OCI-LY1 (cell line): ENCODE results near the gene USO1.

Experiments
- EZH2 ChIP-seq: fragments of 200-600 bp; sonication (generic), shearing (Covaris generic); IDR thresholded peaks from 2 replicates; pipeline ENCODE4 v1.8.0; 2017; ENCODE audit warnings: borderline replicate concordance, mixed run types, mild to moderate bottlenecking, antibody characterized with exemption, low read length, moderate library complexity, mixed read lengths
- TF ChIP-seq, protein P1 (sequence below): fragments of 200-600 bp; sonication (generic), shearing (Covaris generic); IDR thresholded peaks from 2 replicates; pipeline ENCODE4 v1.5.1; 2017; ENCODE audit warnings: mild to moderate bottlenecking, antibody characterized with exemption, low read length, moderate library complexity, mixed read lengths

GRCh38 chr4:75752637-75753036 is 28.3 kb downstream of the USO1 start:
- TF ChIP-seq, protein P1, sequence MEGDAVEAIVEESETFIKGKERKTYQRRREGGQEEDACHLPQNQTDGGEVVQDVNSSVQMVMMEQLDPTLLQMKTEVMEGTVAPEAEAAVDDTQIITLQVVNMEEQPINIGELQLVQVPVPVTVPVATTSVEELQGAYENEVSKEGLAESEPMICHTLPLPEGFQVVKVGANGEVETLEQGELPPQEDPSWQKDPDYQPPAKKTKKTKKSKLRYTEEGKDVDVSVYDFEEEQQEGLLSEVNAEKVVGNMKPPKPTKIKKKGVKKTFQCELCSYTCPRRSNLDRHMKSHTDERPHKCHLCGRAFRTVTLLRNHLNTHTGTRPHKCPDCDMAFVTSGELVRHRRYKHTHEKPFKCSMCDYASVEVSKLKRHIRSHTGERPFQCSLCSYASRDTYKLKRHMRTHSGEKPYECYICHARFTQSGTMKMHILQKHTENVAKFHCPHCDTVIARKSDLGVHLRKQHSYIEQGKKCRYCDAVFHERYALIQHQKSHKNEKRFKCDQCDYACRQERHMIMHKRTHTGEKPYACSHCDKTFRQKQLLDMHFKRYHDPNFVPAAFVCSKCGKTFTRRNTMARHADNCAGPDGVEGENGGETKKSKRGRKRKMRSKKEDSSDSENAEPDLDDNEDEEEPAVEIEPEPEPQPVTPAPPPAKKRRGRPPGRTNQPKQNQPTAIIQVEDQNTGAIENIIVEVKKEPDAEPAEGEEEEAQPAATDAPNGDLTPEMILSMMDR: no peak
- no peak for TF ChIP-seq EZH2
